A673 (cell line): Measurements from ENCODE around the gene KCNK7. TPM values are rescaled to one million over a fixed set of nuclear protein-coding genes. Genes with fewer than 3 reads are reported as not detected.

Source experiments
- BruUV-seq: library from RNA; stranded (reverse); fragments of 400-500 nt; replicated peaks from 2 replicates; lab custom pipeline; 2021; lab: Mats Ljungman, UMichigan
- CTCF ChIA-PET: fragments of 300-600 bp; sonication (Branson Sonifier 250); formaldehyde crosslinking; loops from one replicate; lab custom pipeline; 2022; ENCODE audit warnings: antibody characterized with exemption; lab: Charles Lee
- POLR2A ChIA-PET: fragments of 300-600 bp; sonication (Branson Sonifier 250); formaldehyde crosslinking; loops from one replicate; lab custom pipeline; 2022; ENCODE audit warnings: antibody characterized with exemption; ENCODE audit not compliant: low non-redundant PET; lab: Charles Lee
- DNase-seq: peaks from one replicate; pipeline ENCODE4 v3.0.0-alpha.2; 2015; ENCODE audit warnings: low spot score
- H3K27ac ChIP-seq: fragments of 200-600 bp; sonication (generic); 2 replicates; pipeline ENCODE4 v1.5.1; 2016; ENCODE audit warnings: mixed run types, low read depth, mild to moderate bottlenecking, mixed read lengths, antibody characterized with exemption, low read length; ENCODE audit not compliant: poor library complexity, severe bottlenecking
- H3K27me3 ChIP-seq: fragments of 200-600 bp; sonication (generic); replicated peaks from 2 replicates; pipeline ENCODE4 v1.6.1; 2017; ENCODE audit warnings: mixed run types, low read depth, mild to moderate bottlenecking, mixed read lengths, antibody characterized with exemption, low read length; ENCODE audit not compliant: insufficient read depth, poor library complexity
- H3K36me3 ChIP-seq: fragments of 200-600 bp; sonication (generic); 2 replicates; pipeline ENCODE4 v1.6.1; 2016; ENCODE audit warnings: mixed run types, mild to moderate bottlenecking, mixed read lengths, antibody characterized with exemption, low read length; ENCODE audit not compliant: insufficient read depth, poor library complexity, severe bottlenecking
- H3K4me1 ChIP-seq: fragments of 200-600 bp; sonication (generic); 2 replicates; pipeline ENCODE4 v1.6.1; 2017; ENCODE audit warnings: mixed run types, mild to moderate bottlenecking, mixed read lengths, antibody characterized with exemption, low read length; ENCODE audit not compliant: insufficient read depth, poor library complexity, severe bottlenecking
- H3K4me3 ChIP-seq: fragments of 200-600 bp; sonication (generic); 2 replicates; pipeline ENCODE4 v1.5.1; 2016; ENCODE audit warnings: low read depth, mixed run types, mild to moderate bottlenecking, mixed read lengths, low read length; ENCODE audit not compliant: poor library complexity, severe bottlenecking
- H3K9me3 ChIP-seq: fragments of 200-600 bp; sonication (generic); 2 replicates; pipeline ENCODE4 v1.6.1; 2016; ENCODE audit warnings: mixed run types, low read depth, mild to moderate bottlenecking, mixed read lengths, antibody characterized with exemption, low read length; ENCODE audit not compliant: poor library complexity, severe bottlenecking
- CTCF ChIP-seq: fragments of 300-800, 200-600 bp; sonication (generic); conservative IDR thresholded peaks from 2 replicates; pipeline ENCODE4 v1.5.1; 2017; ENCODE audit warnings: low read depth, mild to moderate bottlenecking, antibody characterized with exemption, low read length, moderate library complexity, mixed read lengths
- EZH2 ChIP-seq: fragments of 200-600 bp; sonication (generic); IDR thresholded peaks from 2 replicates; pipeline ENCODE4 v1.6.1; 2017; ENCODE audit warnings: borderline replicate concordance, low read depth, mild to moderate bottlenecking, mixed read lengths, antibody characterized with exemption, low read length; ENCODE audit not compliant: poor library complexity, severe bottlenecking
- intact Hi-C: fragments of 100-400 bp; cut with micrococcal nuclease; formaldehyde crosslinking; loops from one replicate; pipeline ENCODE4 v1.10.0; 2022; ENCODE audit not compliant: unreplicated experiment
- total RNA-seq: library from RNA; stranded (reverse); gene quantifications from 2 replicates; pipeline ENCODE4 v1.2.3, GENCODE V29; 2021

Gene KCNK7
- total RNA-seq, 1 experiment from 2014 or later, result 2.3 TPM

DNA sequence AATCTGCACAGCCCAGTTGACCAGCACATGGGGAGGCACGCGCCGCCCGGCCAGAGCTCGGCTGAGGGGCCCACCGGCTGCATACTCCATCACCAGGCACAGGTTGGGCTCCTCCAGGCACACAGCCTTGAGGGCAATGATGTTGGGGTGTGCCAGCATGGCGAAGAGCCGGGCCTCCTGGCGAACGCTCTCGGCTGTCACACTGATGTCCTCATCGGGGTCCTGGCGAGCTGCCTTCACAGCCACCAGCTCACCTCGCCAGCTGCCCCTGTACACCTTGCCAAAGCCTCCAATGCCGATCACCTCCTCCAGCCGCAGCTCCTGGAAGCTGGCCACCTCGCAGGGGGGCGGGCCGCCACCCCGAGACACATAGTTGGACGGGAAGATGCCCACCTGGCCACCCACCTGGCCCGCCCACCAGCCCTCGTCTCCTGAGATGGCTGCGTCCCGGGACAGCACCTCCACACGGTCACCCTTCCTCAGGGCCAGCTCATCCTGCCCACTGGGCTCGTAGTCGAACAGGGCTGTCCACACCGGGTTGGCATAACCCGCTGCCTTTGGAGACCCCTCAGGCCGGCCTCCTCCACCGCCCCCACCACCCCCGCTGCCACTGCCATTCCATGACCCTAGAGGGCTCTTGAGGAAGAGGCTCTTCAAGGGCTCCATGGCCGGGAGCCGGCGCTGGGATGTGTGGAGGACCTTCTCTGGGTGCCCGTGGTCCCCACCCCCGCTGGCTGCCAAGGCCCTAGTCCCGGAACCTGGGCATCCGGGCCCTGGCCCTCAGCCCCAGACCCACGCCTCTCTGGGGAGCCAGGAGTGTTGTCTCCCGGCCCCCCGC lies 17.7 kb upstream of the KCNK7 start:
- CTCF ChIA-PET, result no interaction called here
- peaks cover 11% of the 10 kb centered on the region for H3K36me3 ChIP-seq
- DNase-seq, result no peak
- H3K4me1 ChIP-seq, result peaks cover 25% of the 10 kb centered on the region
- no peaks in the 10 kb centered on the region for H3K27me3 ChIP-seq
- H3K27ac ChIP-seq, result peak overlapping the region; percentile 90
- H3K9me3 ChIP-seq, result no peaks in the 10 kb centered on the region
- intact Hi-C loops, result no loop called here
- BruUV-seq, result no TSS peak
- TF ChIP-seq EZH2, result no peak
- no peak for TF ChIP-seq CTCF
- H3K4me3 ChIP-seq, result peak overlapping the region; percentile 92
- POLR2A ChIA-PET, result interaction anchor here (0.5 to 0.6 kb wide), 2 partner anchors 41 to 109 kb away, joined by 3 to 12 read pairs; partner anchors contain the start of gene FAM89B

DNA sequence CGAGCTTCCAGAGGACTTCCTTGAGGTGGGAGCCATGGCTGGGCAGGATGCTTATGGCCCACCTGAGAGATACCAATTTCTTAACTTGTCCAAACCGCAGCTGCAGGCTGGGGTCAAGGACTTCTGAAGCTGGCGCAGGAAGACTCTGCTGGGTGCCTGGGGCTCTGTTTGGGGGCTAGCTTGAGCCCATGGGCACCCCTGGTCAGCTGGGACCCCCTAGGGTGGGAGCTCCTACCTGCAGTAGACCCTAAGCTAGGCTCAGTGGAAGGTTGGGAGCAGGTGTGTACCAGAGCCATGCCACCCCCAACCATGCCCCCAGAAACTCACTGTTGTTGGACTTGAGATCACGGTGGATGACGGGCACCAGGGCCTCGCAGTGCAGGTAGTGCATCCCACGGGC lies 17.1 kb upstream of the KCNK7 start:
- CTCF ChIA-PET, result no interaction called here

More for the DNA sequence above, 17.1 kb upstream of the KCNK7 start:
- H3K4me3 ChIP-seq, result peak overlapping the region; percentile 92
- no peaks in the 10 kb centered on the region for H3K9me3 ChIP-seq
- H3K4me1 ChIP-seq, result peaks cover 25% of the 10 kb centered on the region
- TF ChIP-seq EZH2, result no peak
- TF ChIP-seq CTCF, result no peak
- BruUV-seq, result no TSS peak
- intact Hi-C loops, result no loop called here
- H3K27ac ChIP-seq, result peak overlapping the region; percentile 90
- no peaks in the 10 kb centered on the region for H3K27me3 ChIP-seq
- POLR2A ChIA-PET, result interaction anchor here (0.5 to 0.6 kb wide), 2 partner anchors 40 to 109 kb away, joined by 3 to 12 read pairs; partner anchors contain the start of gene FAM89B
- no peak for DNase-seq
- H3K36me3 ChIP-seq, result peaks cover 5% of the 10 kb centered on the region
